ENCODE measurements around the gene STRBP. TPM values are rescaled to one million over a fixed set of nuclear protein-coding genes. Genes with fewer than 3 reads are reported as not detected.

Gene STRBP
- total RNA-seq, 1 donor from 2014 or later, result 11.7 TPM

- H3K9me3 Mint-ChIP-seq (ENCODE audit: low read depth), result no peaks in the 10 kb centered on the region
- H3K27ac Mint-ChIP-seq (ENCODE audit: unreplicated experiment), result no peak overlapping the region
- TF ChIP-seq, protein P1, sequence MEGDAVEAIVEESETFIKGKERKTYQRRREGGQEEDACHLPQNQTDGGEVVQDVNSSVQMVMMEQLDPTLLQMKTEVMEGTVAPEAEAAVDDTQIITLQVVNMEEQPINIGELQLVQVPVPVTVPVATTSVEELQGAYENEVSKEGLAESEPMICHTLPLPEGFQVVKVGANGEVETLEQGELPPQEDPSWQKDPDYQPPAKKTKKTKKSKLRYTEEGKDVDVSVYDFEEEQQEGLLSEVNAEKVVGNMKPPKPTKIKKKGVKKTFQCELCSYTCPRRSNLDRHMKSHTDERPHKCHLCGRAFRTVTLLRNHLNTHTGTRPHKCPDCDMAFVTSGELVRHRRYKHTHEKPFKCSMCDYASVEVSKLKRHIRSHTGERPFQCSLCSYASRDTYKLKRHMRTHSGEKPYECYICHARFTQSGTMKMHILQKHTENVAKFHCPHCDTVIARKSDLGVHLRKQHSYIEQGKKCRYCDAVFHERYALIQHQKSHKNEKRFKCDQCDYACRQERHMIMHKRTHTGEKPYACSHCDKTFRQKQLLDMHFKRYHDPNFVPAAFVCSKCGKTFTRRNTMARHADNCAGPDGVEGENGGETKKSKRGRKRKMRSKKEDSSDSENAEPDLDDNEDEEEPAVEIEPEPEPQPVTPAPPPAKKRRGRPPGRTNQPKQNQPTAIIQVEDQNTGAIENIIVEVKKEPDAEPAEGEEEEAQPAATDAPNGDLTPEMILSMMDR (IDR thresholded peaks at IDR 0.05), result no peak
- peaks cover 4% of the 10 kb centered on the region for H3K36me3 Mint-ChIP-seq (ENCODE audit: low read depth)
- no peaks in the 10 kb centered on the region for H3K27me3 Mint-ChIP-seq (ENCODE audit: low read depth)
- no peak for DNase-seq (ENCODE audit: low spot score)
- H3K4me3 Mint-ChIP-seq (ENCODE audit: unreplicated experiment), result no peak overlapping the region
- peaks cover 8% of the 10 kb centered on the region for H3K4me1 Mint-ChIP-seq (ENCODE audit: low read depth)
These were observed 93.4 kb downstream of the STRBP start for GRCh38 chr9:123174887-123175518.

DNA sequence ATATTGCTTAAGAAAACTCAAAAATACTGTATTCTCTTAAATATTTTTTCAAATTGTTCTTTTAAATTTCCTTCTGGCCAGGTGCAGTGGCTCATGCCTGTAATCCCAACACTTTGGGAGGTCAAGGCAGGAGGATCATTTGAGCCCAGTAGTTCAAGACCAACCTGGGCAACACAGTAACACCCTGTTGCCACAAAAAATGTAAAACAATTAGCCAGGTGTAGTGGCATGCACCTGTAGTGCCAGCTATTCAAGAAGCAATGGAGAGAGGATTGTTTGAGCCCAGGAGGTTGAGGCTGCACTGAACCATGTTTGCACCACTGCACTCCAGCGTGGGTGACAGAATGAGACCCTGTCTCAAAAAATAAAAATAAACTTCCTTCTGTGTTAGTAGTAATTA lies 94.3 kb downstream of the STRBP start:
- Mint-ChIP-seq H3K4me1 (ENCODE audit: low read depth) (peaks cover 8% of the 10 kb centered on the region), H3K4me3 (ENCODE audit: unreplicated experiment) (no peak overlapping the region), H3K27me3 (ENCODE audit: low read depth) (no peaks in the 10 kb centered on the region), H3K27ac (ENCODE audit: unreplicated experiment) (no peak overlapping the region), H3K36me3 (ENCODE audit: low read depth) (peaks cover 4% of the 10 kb centered on the region), H3K9me3 (ENCODE audit: low read depth) (no peaks in the 10 kb centered on the region)
- DNase-seq (ENCODE audit: low spot score), result no peak
- TF ChIP-seq, protein P1 (IDR thresholded peaks at IDR 0.05), result no peak

- Mint-ChIP-seq H3K27me3 (ENCODE audit: low read depth) (no peaks in the 10 kb centered on the region), H3K4me3 (ENCODE audit: unreplicated experiment) (no peak overlapping the region), H3K4me1 (ENCODE audit: low read depth) (no peaks in the 10 kb centered on the region), H3K9me3 (ENCODE audit: low read depth) (no peaks in the 10 kb centered on the region), H3K27ac (ENCODE audit: unreplicated experiment) (no peak overlapping the region), H3K36me3 (ENCODE audit: low read depth) (peaks cover 2% of the 10 kb centered on the region)
- no peak for DNase-seq (ENCODE audit: low spot score)
- TF ChIP-seq, protein P1 (IDR thresholded peaks at IDR 0.05), result no peak
These were observed 98.5 kb downstream of the STRBP start for GRCh38 chr9:123169926-123170325.

DNA sequence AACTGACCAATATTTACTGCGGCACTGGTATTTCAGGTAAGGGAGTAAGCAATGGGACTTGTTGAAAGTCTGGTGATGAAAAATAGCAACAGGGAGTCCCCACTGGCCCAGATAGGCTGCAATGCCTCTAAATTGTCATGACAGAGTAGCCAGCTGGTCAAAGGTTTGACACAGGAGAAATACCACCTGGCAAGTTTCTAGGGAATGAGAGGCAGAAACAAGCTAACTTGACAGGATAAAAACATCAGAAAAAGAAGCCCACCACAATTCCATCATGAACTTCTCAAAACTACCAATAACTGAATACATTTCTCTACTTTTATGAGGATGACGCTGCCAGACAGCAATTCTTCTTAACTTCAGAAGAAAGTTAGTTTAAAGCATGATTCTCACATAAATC lies 99.8 kb downstream of the STRBP start:
- no peak overlapping the region for H3K4me3 Mint-ChIP-seq (ENCODE audit: unreplicated experiment)
- H3K4me1 Mint-ChIP-seq (ENCODE audit: low read depth), result no peaks in the 10 kb centered on the region
- DNase-seq (ENCODE audit: low spot score), result no peak
- no peaks in the 10 kb centered on the region for H3K27me3 Mint-ChIP-seq (ENCODE audit: low read depth)
- peaks cover 2% of the 10 kb centered on the region for H3K36me3 Mint-ChIP-seq (ENCODE audit: low read depth)
- no peak overlapping the region for H3K27ac Mint-ChIP-seq (ENCODE audit: unreplicated experiment)
- TF ChIP-seq, protein P1 (IDR thresholded peaks at IDR 0.05), result no peak
- H3K9me3 Mint-ChIP-seq (ENCODE audit: low read depth), result no peaks in the 10 kb centered on the region

- Mint-ChIP-seq H3K9me3 (ENCODE audit: low read depth) (no peaks in the 10 kb centered on the region), H3K4me3 (ENCODE audit: unreplicated experiment) (no peak overlapping the region), H3K27ac (ENCODE audit: unreplicated experiment) (no peak overlapping the region), H3K27me3 (ENCODE audit: low read depth) (no peaks in the 10 kb centered on the region), H3K4me1 (ENCODE audit: low read depth) (no peaks in the 10 kb centered on the region), H3K36me3 (ENCODE audit: low read depth) (peaks cover 2% of the 10 kb centered on the region)
- TF ChIP-seq, protein P1 (IDR thresholded peaks at IDR 0.05), result no peak
- DNase-seq (ENCODE audit: low spot score), result no peak
These were observed 100.9 kb downstream of the STRBP start for GRCh38 chr9:123167474-123167873.
